ENCODE measurements around the gene ZYG11A.
A peak's percentile ranks its signal among the peaks of the same experiment; 100 is the strongest.

The ZYG11A gene

DNA sequence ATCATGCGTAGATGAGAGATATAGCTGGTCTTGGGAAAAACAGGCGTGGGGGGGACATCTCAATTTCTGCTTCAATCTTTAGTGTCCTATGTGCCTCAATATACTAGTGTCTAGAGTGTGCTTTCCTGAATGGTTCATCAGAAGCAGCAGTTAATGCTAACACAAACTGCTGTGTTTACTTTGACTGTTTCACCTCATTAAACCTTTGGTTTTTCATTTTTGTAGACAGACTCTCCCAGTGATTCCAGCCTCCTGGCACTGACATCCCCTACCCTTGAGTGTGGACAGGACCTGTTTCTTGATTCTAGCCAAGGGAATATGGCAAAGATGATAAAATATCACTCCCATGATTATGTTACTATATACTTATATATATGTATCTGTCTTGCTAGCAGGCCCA is 37.6 kb downstream of the ZYG11A start:
- no peak for DNase-seq

DNA sequence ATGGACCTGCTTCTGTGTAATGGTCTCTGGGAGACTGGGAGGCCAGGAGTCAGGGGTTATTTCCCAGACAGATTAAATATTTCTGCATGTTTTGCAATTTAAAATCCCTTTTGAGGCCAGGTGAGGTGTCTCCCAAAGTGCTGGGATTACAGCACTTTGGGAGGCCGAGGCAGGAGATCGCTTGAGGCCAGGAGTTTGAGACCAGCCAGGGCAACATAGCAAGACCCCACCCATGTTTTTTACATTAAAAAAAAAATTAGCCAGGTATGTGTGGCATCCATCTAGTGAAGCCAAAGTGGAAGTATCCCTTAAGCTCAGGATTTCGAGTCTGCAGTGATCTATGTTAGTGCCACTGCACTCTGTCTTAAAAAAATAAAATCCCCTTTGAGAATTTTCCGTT is 44.9 kb downstream of the ZYG11A start:
- DNase-seq: no peak

DNA sequence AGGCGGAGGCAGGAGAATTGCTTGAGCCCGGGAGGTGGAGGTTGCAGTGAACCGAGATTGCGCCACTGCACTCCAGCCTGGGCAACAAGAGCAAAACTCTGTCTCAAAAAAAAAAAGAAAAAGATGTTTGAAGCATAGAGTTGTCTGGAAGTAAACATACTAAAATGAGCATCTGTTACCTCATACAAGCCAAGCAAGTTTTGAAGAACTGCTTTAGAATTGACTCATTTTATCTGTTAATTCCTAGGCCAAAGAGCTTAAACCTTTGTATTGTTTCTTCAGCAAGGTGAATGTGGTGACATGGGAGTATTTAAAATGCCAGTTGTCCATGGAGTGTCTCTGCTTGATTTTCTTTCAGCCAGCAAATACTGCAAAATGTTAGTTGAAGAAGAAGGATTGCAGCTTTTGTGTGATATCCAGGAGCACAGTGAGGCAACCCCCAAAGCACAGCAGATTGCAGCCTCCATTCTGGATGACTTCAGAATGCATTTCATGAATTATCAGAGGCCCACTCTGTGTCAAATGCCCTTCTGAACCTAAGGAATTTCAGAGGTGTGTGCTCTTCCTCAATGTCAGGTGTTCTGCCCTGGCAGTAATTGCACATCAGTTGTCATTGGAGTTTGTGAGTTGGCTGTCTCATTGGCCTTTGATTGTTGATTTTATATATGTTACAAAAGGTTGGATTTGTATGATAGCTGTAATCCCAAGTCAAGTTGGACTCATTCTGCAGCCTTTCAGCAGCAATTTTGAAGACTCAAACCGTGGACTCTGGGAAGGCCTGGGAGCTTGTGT is 50.1 kb downstream of the ZYG11A start:
- DNase-seq: no peak

DNA sequence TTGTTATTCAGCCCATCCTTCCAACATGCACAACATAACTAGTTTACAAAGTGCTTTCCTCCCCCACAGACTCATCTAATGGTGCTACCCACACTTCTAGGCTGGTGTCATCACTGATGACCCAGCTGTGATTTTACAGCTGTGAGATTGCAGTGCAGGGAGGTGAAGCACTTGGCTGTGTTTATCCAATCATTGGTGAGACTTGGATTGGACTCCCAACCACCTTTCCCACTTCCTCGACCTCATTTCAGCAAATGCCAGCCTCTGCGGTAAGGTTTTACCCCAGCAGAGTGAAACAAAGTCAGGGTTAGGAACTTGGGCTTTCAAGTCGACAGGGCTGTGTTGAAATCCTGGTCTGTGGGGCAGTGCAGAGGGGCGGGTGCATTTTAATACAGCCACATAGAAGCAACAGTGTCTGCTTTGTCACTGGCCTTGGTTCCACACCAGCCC is 56.9 kb downstream of the ZYG11A start:
- no peak for DNase-seq

DNA sequence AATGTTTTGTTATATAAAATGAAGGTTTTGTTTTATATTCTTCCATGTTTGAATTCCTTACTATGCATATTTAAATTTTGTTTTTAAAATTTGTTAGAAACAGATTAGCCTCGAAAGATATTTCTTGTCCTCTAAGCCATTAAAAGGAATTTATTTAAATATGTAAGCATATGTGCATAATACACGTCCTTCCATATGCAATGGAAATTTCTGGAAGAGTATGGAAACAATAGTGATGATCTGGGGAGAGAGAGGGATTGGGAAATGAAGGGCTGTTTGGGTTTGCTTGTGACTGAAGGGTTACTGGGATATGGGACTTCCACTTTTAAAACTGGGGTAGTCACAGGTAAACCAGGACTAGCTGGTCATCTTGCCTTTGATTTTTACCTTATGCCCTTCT is 57.8 kb downstream of the ZYG11A start:
- DNase-seq: no peak

DNA sequence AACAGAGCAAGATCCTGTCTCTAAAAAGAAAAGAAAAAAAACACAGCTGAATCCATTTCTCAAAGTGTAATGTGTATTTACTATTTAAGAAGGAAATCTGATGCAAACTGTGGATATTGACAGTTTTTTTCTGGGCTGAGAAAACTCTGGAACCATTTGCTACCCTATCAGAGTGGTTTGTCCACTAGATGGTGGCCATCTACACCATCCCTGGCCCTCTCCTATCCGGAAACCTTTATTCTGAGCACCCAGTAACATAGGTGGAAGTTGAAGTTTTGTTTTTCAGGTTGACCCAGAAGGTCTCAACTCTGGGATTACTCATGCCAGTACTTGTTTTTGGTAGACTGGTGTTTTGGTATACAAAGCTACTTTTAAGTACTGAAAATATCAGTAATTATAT is 58.8 kb downstream of the ZYG11A start:
- DNase-seq: no peak

DNA sequence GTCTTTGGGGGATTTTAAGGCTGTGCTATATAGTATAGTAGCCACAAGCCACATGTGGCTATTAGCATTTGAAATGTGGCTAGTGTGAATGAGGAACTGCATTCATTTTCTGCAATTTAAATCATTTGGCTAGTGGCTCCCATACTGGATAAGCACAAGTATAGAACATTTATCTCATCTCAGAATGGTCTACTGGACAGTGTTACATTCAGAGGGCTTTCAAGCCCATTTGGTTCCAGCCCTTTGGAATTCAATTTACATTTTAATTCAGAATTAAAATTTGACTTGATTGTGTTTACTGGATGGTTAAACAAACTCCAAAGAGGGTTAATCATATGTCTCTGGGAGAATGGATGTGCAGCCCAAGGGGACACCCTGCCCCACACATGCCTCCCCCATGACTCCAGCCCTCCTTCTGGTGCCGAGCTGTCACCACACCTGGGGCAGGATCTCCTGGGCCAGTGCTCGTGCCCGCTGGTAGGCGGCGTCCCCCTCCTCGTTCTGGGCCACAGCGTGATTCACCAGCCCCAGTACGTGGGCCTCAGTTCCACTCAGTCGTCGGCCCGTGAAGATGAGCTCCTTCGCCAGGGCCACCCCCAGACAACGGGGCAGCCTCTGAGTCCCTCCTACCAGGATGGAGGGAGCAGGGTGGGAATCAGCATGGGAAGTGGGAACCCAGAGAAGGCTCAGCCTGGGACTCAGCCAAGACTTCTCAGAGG is 61.8 kb downstream of the ZYG11A start:
- no peak for DNase-seq

DNA sequence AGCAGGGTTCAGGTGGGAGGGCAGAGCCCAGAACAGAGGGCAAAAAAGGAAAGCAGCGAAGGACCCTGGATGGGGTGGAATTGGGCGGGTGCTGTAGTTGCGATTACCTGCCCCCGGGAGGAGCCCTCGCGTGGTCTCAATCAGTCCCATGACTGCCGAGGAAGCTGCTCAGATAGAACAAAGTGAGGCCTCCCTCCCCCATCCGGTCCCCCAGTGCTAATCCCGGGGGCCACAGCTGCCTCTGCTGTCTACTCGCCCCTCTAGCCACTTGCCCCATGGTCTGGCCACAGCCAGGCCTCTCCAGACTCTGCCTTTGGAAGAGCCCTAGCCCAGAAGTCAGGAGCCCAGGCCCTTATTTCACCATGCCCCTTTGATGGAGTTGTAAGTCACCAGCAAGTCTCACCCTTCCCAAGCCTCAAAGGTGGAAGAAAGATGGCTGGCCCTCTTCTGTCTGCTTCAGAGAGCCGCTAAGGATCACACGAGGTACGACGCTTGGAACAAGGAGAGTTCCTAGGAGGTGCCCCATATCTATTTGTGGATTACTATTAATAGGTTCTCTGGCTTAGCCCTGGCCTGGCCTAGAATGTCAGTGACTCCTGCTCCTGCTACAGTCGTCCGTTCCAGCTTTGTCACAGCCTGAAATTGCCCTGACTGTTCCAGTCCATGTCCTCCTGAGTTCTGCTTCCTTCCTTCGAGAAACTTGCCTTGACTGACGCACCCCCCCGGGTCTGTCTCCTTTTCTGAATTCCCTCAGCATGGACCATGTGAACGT is 62.6 kb downstream of the ZYG11A start:
- DNase-seq: peak; percentile 68

DNA sequence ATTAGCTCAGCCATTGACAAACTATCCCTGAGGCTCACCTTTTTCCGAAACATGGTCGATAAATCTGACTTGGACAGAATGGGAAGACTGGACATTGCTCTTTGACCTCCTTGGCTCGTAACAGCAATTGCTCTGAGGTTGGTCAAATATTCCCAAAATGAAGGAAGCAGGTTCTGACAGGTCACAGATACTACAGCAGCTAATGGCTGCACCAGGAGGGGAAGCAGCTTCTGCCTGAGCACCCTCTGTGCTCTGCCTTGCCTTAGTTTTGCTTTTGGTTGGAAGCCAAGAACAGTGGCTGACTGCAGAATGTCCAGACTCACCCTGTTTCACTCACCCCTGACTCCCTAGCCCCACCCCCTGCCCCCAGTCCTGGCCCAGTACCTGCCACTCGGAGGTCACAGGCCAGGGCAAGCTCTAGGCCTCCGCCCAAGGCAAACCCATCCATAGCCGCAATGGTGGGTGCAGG is 63.6 kb downstream of the ZYG11A start:
- no peak for DNase-seq

DNA sequence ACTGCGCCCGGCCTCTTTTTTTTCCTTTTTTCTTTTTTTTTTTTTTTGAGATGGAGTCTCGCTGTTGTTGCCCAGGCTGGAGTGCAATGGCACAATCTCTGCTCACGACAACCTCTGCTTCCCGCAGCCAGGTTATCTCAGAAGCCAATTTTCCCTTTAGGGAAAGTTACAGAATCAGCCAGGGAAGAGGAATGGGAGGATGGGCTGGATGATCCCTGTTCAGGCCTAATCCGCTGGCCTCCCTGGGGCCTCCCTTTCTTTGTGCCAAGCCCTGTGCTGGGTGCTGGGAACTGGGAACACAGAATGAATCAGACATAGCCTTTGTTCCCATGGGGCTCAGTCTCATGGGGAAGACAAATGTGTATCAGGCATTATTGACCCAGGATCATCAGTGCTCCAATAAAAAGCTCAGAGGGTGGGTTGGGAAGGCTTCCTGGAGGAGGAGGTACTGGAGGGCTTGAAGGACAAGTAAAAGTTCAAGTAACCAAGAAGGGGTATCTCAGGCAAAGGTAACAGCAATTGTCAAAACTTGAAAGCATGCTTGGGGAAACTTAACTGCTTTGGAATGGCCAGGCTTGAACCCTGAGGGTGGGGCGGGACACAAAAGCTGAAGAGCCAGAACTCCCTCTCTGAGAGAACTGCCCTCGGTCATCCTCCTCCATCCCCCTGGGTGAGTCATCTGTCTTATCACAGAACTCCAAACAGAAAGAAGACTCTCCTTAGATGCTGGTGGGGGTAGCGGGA is 64.7 kb downstream of the ZYG11A start:
- no peak for DNase-seq

DNA sequence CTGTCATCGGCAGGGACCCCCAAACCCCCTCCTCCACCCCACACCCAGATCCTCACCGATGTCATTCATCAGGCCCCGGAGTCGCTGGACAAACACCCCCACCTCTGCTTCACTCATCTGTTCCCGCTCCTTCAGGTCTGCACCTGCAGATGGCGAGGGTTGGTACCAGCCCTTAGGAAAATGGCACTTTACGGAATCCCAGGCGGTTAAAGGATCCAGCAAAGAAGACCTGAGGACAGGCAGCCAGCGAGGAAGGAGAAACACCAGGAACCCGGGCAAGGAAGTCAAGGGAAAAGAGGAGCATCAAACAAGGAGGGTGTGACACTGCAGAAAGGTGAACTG is 65.2 kb downstream of the ZYG11A start:
- DNase-seq: no peak

DNA sequence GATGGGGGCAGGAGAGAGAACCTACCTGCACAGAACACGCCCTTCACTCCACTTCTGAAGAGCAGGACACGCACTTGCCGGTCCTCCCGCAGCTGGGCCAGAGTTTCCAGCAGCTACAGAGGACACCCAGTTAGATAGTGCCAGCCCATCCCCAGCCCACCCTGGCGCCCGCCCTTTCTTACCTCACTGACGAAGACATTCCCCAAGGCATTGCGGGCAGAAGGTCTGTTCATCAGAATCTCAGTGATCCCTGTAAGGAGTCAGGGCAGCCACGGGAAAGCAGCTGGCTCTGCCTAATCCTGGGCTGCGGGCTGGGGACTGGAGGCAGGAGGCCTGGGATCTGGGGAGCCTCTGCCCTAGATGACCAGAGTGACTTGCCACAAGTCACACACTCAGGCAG is 69.0 kb downstream of the ZYG11A start:
- no peak for DNase-seq

DNA sequence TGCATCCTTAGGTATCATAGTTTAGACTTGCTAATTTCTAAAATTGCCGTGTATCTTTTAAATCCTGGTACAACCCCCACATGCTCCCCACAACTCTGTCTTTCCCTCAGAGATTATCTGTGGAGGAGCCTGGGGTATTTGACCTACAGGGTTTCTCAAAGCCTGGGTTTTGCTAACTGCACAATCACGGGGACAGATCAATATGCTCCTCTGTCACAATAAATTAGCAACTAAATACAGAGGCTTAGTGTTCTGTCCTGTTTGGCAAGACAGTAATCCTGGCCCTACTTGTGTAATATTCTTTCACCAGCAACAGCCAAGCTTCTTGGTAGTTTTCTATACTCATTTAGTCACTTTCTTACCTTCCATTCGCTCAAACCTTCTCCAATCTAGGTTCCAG is 70.5 kb downstream of the ZYG11A start:
- no peak for DNase-seq

DNA sequence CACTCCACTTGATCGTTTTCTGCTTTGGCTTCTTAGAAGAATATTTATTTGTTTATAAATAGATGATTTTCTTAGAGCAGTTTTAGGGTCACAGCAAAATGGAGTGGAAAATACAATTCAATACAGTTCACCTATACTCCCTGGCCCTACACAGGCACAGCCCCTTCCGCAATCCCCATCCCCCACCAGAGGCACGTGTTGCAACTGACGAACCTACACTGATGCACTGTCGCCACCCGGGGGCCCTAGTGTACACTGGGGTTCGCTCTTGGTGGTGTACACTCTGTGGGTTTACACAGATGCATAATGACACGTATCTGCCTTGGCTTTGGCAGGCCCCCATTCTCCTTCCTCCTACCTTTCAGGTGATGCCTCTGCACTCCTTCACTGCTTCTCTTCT is 71.0 kb downstream of the ZYG11A start:
- no peak for DNase-seq

DNA sequence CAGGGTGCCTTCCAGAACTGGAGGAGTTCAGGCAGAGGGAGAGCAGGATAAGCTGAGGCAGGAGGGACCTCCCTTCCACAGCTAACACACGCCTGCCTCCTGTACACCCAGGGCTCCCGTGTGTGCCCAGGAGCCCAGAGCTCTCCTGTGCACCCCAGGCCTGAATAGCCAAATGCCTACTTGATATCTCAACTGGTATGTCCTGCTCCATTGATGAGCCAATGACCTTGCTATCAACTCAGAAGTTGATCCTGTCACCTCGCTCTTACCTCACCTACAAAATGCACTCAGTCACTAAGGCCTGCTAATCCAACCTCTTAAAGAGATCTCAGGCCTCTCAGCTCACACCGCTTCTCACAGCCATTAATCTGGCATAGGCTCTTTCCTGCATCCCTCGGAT is 71.9 kb downstream of the ZYG11A start:
- DNase-seq: no peak

DNA sequence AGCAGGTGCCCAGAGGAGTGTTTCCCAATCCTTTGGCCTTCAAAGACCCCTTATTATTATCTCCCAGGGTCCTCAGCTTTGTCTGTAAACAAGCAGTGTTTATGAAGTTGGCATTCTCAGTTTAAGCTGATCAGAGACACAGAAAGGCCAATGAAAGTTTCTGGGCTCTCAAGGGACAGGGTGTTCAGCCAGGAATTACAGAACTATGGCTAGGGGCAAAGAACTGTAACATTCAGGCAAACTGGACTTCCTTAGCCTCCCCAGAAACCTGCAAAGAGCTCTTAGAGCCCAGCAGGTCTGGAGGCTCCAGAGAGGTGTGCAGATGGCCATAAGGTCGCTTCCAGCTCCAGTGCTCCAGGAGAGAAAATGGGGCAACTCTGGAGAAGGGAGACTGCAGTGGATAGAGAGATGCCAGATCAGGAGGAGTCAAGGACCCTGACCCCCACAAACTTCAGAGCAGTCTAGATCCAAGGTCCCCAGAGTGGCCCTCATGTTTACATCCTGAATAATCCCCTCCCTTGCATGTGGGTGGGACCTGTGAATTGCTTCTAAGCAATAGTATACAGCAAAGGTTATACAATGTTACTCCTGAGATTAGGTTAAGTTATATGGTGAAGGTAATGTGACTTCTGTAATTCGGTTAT is 72.8 kb downstream of the ZYG11A start:
- no peak for DNase-seq

DNA sequence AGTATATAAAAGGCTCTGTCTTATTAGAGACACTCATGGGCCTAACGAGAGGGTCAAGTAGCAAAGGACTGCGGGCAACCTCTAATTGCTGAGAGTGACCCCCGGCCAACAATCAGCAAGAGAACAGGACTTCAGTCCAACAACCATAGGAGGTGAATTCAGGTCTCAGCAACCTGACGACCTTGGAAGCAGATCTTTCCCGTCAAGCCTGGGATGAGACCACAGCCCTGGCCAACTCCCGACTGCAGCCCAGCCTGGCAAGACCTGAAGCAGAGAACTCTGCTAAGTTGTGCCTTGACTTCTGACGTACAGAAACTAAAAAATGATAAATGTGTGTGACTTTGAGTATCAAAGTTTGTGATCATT is 73.3 kb downstream of the ZYG11A start:
- no peak for DNase-seq

DNA sequence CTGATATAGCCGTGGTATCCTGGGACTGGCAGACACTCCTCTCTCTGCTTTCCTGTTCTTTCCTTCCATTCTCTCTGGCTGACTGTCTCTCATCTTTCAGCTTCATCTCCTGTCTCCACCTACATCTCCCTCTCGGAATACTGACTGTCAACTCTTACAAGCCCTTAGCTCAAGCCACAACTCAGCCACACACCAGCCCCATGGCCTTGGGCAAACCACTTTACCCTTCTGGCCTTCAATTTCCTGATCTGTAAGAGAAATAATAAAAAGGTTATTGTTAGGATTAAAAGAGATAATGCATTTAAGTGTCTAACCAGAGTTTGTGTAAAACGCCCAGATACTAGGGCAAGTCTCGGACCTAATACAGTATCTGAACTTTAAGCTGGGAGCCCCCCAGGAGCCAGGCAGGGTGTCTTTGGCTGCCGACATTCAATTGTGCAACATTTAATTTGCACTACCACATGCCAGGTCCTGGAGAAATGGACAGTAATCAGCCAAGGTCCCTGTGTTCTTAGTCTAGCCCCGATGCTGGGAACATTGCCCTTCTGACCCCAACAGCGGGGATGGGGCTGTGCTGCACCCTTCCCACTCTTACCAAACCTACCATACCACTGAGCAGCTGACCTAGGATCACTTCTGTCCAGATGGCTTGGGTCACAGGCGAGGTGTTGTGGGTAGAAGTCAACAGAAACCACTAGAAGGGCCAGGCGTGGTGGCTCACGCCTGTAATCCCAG is 73.8 kb downstream of the ZYG11A start:
- no peak for DNase-seq

DNA sequence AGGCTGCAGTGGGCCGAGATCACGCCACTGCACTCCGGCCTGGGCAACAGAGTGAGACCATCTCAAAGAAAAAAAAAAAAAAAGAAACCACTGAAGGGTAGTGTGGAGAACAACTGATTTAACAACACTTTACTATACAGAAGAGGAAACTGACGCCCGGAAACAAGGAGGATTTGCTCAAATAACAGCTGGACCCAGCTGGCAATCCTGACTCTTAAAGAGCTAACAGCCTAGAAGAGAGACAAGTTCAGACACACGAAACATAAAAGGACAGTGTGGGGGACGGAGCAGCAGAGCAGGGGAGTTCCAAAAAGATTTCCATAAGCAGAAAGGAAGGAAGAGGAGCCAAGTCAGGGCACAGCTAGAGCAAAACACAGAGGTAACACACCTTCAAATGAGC is 74.6 kb downstream of the ZYG11A start:
- DNase-seq: no peak

DNA sequence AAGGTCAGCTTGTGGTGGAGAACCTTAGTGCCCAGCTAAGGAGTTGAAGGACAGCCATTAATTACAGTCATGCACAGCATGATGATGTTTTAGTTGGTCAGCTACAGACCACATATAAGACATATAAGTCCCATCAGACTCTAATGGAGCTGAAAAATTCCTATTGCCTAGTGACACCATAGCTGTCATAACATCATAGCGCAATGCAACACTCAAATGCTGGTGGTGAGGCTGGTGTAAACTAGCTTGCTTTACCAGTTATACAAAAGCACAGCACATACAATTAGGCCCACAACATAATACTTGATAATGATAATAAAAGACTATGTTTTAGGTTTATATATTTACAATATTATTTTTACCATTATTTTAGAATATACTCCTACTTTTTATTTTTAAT is 75.0 kb downstream of the ZYG11A start:
- no peak for DNase-seq

DNA sequence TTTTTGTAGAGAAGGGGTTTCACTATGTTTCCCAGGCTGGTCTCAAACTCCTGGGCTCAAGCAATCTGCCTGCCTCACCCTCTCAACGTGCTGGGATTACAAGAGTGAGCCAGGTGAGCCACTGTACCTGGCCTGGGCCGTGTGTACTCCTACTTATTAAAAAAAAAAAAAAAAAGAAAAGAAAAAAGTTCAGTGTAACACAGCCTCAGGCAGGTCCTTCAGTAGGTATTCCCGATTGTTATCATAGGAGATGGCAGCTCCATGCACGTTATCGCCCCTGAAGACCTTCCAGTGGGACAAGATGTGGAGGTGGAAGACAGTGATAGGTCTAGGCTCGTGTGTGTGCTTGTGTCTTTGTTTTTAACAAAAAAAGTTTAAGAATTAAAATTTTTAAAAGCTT is 75.6 kb downstream of the ZYG11A start:
- DNase-seq: no peak

All from activated effector memory CD4-positive, alpha-beta T cell treated with anti-CD3 and anti-CD28 coated beads, Interleukin-2, amount 50 U/mL, for 16 hours (primary cell).